Measurements from ENCODE around the gene UBE2O. TPM values are rescaled to one million over a fixed set of nuclear protein-coding genes. Genes with fewer than 3 reads are reported as not detected.
A peak's percentile ranks its signal among the peaks of the same experiment; 100 is the strongest.

The UBE2O gene
- total and polyA plus RNA-seq, 3 experiments from 2014 or later, result 14.9 to 35.0 (median 33.6) TPM

GRCh38 chr17:76476736-76477135, 23.8 kb upstream of the UBE2O start:
- ChIA-PET POLR2A (no interaction called here), CTCF (interaction anchor here (1.0 to 3.3 kb wide), 4 partner anchors 10 to 46 kb away, joined by 3 to 14 read pairs (median 3); partner anchors contain the start of genes AANAT and RHBDF2)
- H3K36me3 Mint-ChIP-seq, result peaks cover 0 to 82% (median 4%) of the 10 kb centered on the region in 3 donors
- DNase-seq, result no peak
- Histone ChIP-seq H3K4me1 (ENCODE audit: insufficient read depth, low read length) (no peaks in the 10 kb centered on the region), H3K9me3 (ENCODE audit: low read length) (no peaks in the 10 kb centered on the region), H3K27me3 (ENCODE audit: insufficient read depth, low read length, poor library complexity, severe bottlenecking) (no peaks in the 10 kb centered on the region), H3K27ac (ENCODE audit: low read depth, low read length) (no peak overlapping the region), H3K36me3 (ENCODE audit: insufficient read depth, low read length) (peaks cover 7% of the 10 kb centered on the region), H3K4me3 (ENCODE audit: low read length) (no peak overlapping the region)
- H3K4me3 Mint-ChIP-seq, result no peak overlapping the region
- H3K27ac Mint-ChIP-seq, result no peak overlapping the region
- no peaks in the 10 kb centered on the region for H3K27me3 Mint-ChIP-seq
- H3K9me3 Mint-ChIP-seq, result no peaks in the 10 kb centered on the region
- H3K4me1 Mint-ChIP-seq, result peaks cover 0 to 4% (median 0%) of the 10 kb centered on the region in 3 donors

- Mint-ChIP-seq H3K36me3 (peaks cover 0 to 87% (median 4%) of the 10 kb centered on the region in 3 donors), H3K27me3 (no peaks in the 10 kb centered on the region), H3K4me1 (no peaks in the 10 kb centered on the region), H3K4me3 (no peak overlapping the region), H3K9me3 (no peaks in the 10 kb centered on the region), H3K27ac (peak overlapping the region in 2 of 8 donors; percentile 54 to 77)
- Histone ChIP-seq H3K36me3 (ENCODE audit: insufficient read depth, low read length) (peaks cover 7% of the 10 kb centered on the region), H3K4me3 (ENCODE audit: low read length) (no peak overlapping the region), H3K4me1 (ENCODE audit: insufficient read depth, low read length) (no peaks in the 10 kb centered on the region), H3K27ac (ENCODE audit: low read depth, low read length) (no peak overlapping the region), H3K9me3 (ENCODE audit: low read length) (no peaks in the 10 kb centered on the region), H3K27me3 (ENCODE audit: insufficient read depth, low read length, poor library complexity, severe bottlenecking) (no peaks in the 10 kb centered on the region)
- DNase-seq, result no peak
- CTCF ChIA-PET, result interaction anchor here (1.0 to 3.3 kb wide), 4 partner anchors 9 to 48 kb away, joined by 3 to 14 read pairs (median 5); partner anchors contain the start of gene AANAT
- POLR2A ChIA-PET, result no interaction called here
These were observed 22.4 kb upstream of the UBE2O start for GRCh38 chr17:76475302-76475701.

- H3K4me3 ChIP-seq (ENCODE audit: low read length), result no peak overlapping the region
- Mint-ChIP-seq H3K27ac (peak overlapping the region in 2 of 8 donors; percentile 33 to 54), H3K36me3 (peaks cover 0 to 88% (median 4%) of the 10 kb centered on the region in 3 donors), H3K9me3 (no peaks in the 10 kb centered on the region), H3K4me1 (no peaks in the 10 kb centered on the region), H3K27me3 (no peaks in the 10 kb centered on the region), H3K4me3 (no peak overlapping the region)
- no peak overlapping the region for H3K27ac ChIP-seq (ENCODE audit: low read depth, low read length)
- H3K4me1 ChIP-seq (ENCODE audit: insufficient read depth, low read length), result no peaks in the 10 kb centered on the region
- ChIA-PET POLR2A (no interaction called here), CTCF (interaction anchor here (1.0 to 1.5 kb wide), 3 partner anchors 19 to 49 kb away, joined by 3 to 5 read pairs (median 5); no protein-coding TSS in a partner anchor)
- H3K27me3 ChIP-seq (ENCODE audit: insufficient read depth, low read length, poor library complexity, severe bottlenecking), result no peaks in the 10 kb centered on the region
- DNase-seq, result no peak
- H3K36me3 ChIP-seq (ENCODE audit: insufficient read depth, low read length), result peaks cover 7% of the 10 kb centered on the region
- no peaks in the 10 kb centered on the region for H3K9me3 ChIP-seq (ENCODE audit: low read length)
These were observed 21.9 kb upstream of the UBE2O start for GRCh38 chr17:76474894-76475293.

GRCh38 chr17:76474238-76474637, 21.3 kb upstream of the UBE2O start:
- H3K27me3 Mint-ChIP-seq, result no peaks in the 10 kb centered on the region
- H3K9me3 ChIP-seq (ENCODE audit: low read length), result no peaks in the 10 kb centered on the region
- CTCF ChIA-PET, result interaction anchor here (1.1 to 1.7 kb wide), 2 partner anchors 19 to 49 kb away, joined by 3 to 4 read pairs; no protein-coding TSS in a partner anchor
- no peaks in the 10 kb centered on the region for H3K27me3 ChIP-seq (ENCODE audit: insufficient read depth, low read length, poor library complexity, severe bottlenecking)
- H3K9me3 Mint-ChIP-seq, result no peaks in the 10 kb centered on the region
- no peaks in the 10 kb centered on the region for H3K4me1 ChIP-seq (ENCODE audit: insufficient read depth, low read length)
- no peaks in the 10 kb centered on the region for H3K4me1 Mint-ChIP-seq
- peaks cover 0 to 84% (median 4%) of the 10 kb centered on the region in 3 donors for H3K36me3 Mint-ChIP-seq
- H3K36me3 ChIP-seq (ENCODE audit: insufficient read depth, low read length), result peaks cover 7% of the 10 kb centered on the region
- H3K4me3 Mint-ChIP-seq, result no peak overlapping the region
- DNase-seq, result no peak
- peak overlapping the region in 1 of 8 donors; percentile 78 for H3K27ac Mint-ChIP-seq
- no peak overlapping the region for H3K4me3 ChIP-seq (ENCODE audit: low read length)
- no peak overlapping the region for H3K27ac ChIP-seq (ENCODE audit: low read depth, low read length)
- POLR2A ChIA-PET, result no interaction called here

- DNase-seq, result no peak
- H3K9me3 Mint-ChIP-seq, result no peaks in the 10 kb centered on the region
- Histone ChIP-seq H3K27me3 (ENCODE audit: insufficient read depth, low read length, poor library complexity, severe bottlenecking) (no peaks in the 10 kb centered on the region), H3K36me3 (ENCODE audit: insufficient read depth, low read length) (peaks cover 7% of the 10 kb centered on the region), H3K4me3 (ENCODE audit: low read length) (no peak overlapping the region), H3K27ac (ENCODE audit: low read depth, low read length) (no peak overlapping the region), H3K9me3 (ENCODE audit: low read length) (no peaks in the 10 kb centered on the region), H3K4me1 (ENCODE audit: insufficient read depth, low read length) (no peaks in the 10 kb centered on the region)
- no peak overlapping the region for H3K27ac Mint-ChIP-seq
- no peak overlapping the region for H3K4me3 Mint-ChIP-seq
- POLR2A ChIA-PET, result no interaction called here
- CTCF ChIA-PET, result interaction anchor here (0.8 to 1.7 kb wide), 2 partner anchors 20 to 29 kb away, joined by 3 to 4 read pairs; no protein-coding TSS in a partner anchor
- H3K27me3 Mint-ChIP-seq, result no peaks in the 10 kb centered on the region
- H3K36me3 Mint-ChIP-seq, result peaks cover 0 to 77% (median 4%) of the 10 kb centered on the region in 3 donors
- H3K4me1 Mint-ChIP-seq, result no peaks in the 10 kb centered on the region
These were observed 20.6 kb upstream of the UBE2O start for GRCh38 chr17:76473541-76473985.

- POLR2A ChIA-PET, result no interaction called here
- H3K4me3 Mint-ChIP-seq, result no peak overlapping the region
- CTCF ChIA-PET, result interaction anchor here (0.8 to 1.7 kb wide), 3 partner anchors 20 to 33 kb away, joined by 3 to 4 read pairs (median 3); no protein-coding TSS in a partner anchor
- no peaks in the 10 kb centered on the region for H3K27me3 ChIP-seq (ENCODE audit: insufficient read depth, low read length, poor library complexity, severe bottlenecking)
- H3K4me1 Mint-ChIP-seq, result no peaks in the 10 kb centered on the region
- no peak overlapping the region for H3K27ac Mint-ChIP-seq
- no peak overlapping the region for H3K4me3 ChIP-seq (ENCODE audit: low read length)
- no peak overlapping the region for H3K27ac ChIP-seq (ENCODE audit: low read depth, low read length)
- no peak for DNase-seq
- no peaks in the 10 kb centered on the region for H3K27me3 Mint-ChIP-seq
- no peaks in the 10 kb centered on the region for H3K9me3 ChIP-seq (ENCODE audit: low read length)
- H3K36me3 ChIP-seq (ENCODE audit: insufficient read depth, low read length), result peaks cover 7% of the 10 kb centered on the region
- H3K36me3 Mint-ChIP-seq, result peaks cover 0 to 69% (median 0%) of the 10 kb centered on the region in 3 donors
- H3K4me1 ChIP-seq (ENCODE audit: insufficient read depth, low read length), result no peaks in the 10 kb centered on the region
- no peaks in the 10 kb centered on the region for H3K9me3 Mint-ChIP-seq
These were observed 19.8 kb upstream of the UBE2O start for GRCh38 chr17:76472726-76473125.

GRCh38 chr17:76472258-76472645, 19.3 kb upstream of the UBE2O start:
- peaks cover 7% of the 10 kb centered on the region for H3K36me3 ChIP-seq (ENCODE audit: insufficient read depth, low read length)
- peaks cover 0 to 65% (median 0%) of the 10 kb centered on the region in 3 donors for H3K36me3 Mint-ChIP-seq
- DNase-seq, result no peak
- H3K27ac ChIP-seq (ENCODE audit: low read depth, low read length), result no peak overlapping the region
- no peaks in the 10 kb centered on the region for H3K27me3 ChIP-seq (ENCODE audit: insufficient read depth, low read length, poor library complexity, severe bottlenecking)
- no peak overlapping the region for H3K27ac Mint-ChIP-seq
- POLR2A ChIA-PET, result no interaction called here
- no peaks in the 10 kb centered on the region for H3K4me1 ChIP-seq (ENCODE audit: insufficient read depth, low read length)
- H3K4me3 Mint-ChIP-seq, result no peak overlapping the region
- no peak overlapping the region for H3K4me3 ChIP-seq (ENCODE audit: low read length)
- H3K9me3 Mint-ChIP-seq, result no peaks in the 10 kb centered on the region
- H3K9me3 ChIP-seq (ENCODE audit: low read length), result no peaks in the 10 kb centered on the region
- H3K27me3 Mint-ChIP-seq, result no peaks in the 10 kb centered on the region
- CTCF ChIA-PET, result interaction anchor here (1.0 to 1.1 kb wide), 2 partner anchors 22 to 34 kb away, joined by 3 read pairs; no protein-coding TSS in a partner anchor
- no peaks in the 10 kb centered on the region for H3K4me1 Mint-ChIP-seq

GRCh38 chr17:76471498-76472257, 18.7 kb upstream of the UBE2O start:
- Mint-ChIP-seq H3K27me3 (no peaks in the 10 kb centered on the region), H3K36me3 (peaks cover 0 to 61% (median 0%) of the 10 kb centered on the region in 3 donors), H3K4me1 (no peaks in the 10 kb centered on the region), H3K9me3 (no peaks in the 10 kb centered on the region), H3K4me3 (no peak overlapping the region), H3K27ac (peak overlapping the region in 1 of 8 donors; percentile 91)
- no peak for DNase-seq
- H3K4me3 ChIP-seq (ENCODE audit: low read length), result no peak overlapping the region
- no peaks in the 10 kb centered on the region for H3K4me1 ChIP-seq (ENCODE audit: insufficient read depth, low read length)
- CTCF ChIA-PET, result interaction anchor here (1.1 kb wide), 2 partner anchors 18 to 23 kb away, joined by 3 read pairs; no protein-coding TSS in a partner anchor
- no peaks in the 10 kb centered on the region for H3K27me3 ChIP-seq (ENCODE audit: insufficient read depth, low read length, poor library complexity, severe bottlenecking)
- no peak overlapping the region for H3K27ac ChIP-seq (ENCODE audit: low read depth, low read length)
- peaks cover 7% of the 10 kb centered on the region for H3K36me3 ChIP-seq (ENCODE audit: insufficient read depth, low read length)
- no peaks in the 10 kb centered on the region for H3K9me3 ChIP-seq (ENCODE audit: low read length)
- POLR2A ChIA-PET, result no interaction called here

Data from CD8-positive, alpha-beta memory T cell (primary cell).